B cell (primary cell): Measurements from ENCODE around the gene MOV10L1. TPM values are rescaled to one million over a fixed set of nuclear protein-coding genes. Genes with fewer than 3 reads are reported as not detected.
A peak's percentile ranks its signal among the peaks of the same experiment; 100 is the strongest.

Experiments
- ATAC-seq: fragments of 200-7000 bp; cut with Tn5 transposase; one replicate; pipeline ENCODE4 v1.10.0; 2021; ENCODE audit warnings: low read depth, mild to moderate bottlenecking, moderate number of reproducible peaks, moderate library complexity
- CTCF ChIA-PET: fragments of 350-600 bp; sonication (Branson Sonifier 250); formaldehyde crosslinking; loops from one replicate; lab custom pipeline; 2021; ENCODE audit warnings: antibody characterized with exemption, inconsistent platforms; lab: Charles Lee
- POLR2A ChIA-PET: fragments of 350-600 bp; sonication (Branson Sonifier 250); formaldehyde crosslinking; loops from one replicate; lab custom pipeline; 2021; ENCODE audit warnings: antibody characterized with exemption; lab: Charles Lee
- DNase-seq: peaks from one replicate; pipeline ENCODE4 v3.0.0; 2013
- H2AFZ ChIP-seq: 2 replicates; pipeline ENCODE4 v1.6.1; 2012; ENCODE audit warnings: mild to moderate bottlenecking, low read depth, low read length; ENCODE audit not compliant: insufficient read depth, poor library complexity, severe bottlenecking
- H3K27ac ChIP-seq, 2 donors: 1 replicate in 1 of 2; 2 replicates in 1 of 2; pipeline ENCODE4 v1.5.1; 2012 to 2013; ENCODE audit warnings: low read length in 2 of 2, mild to moderate bottlenecking in 2 of 2, moderate library complexity in 1 of 2
- H3K27me3 ChIP-seq, 4 experiments: fragments of 200-600 bp in 1 of 4; sonication (generic) in 1 of 4; replicated peaks in 1 of 4; 1 replicate in 2 of 4; 2 replicates in 2 of 4; pipeline versions ENCODE4 v1.6.1 to v1.7.0; 2013 to 2016; ENCODE audit warnings: low read length in 3 of 4, mild to moderate bottlenecking in 2 of 4, mixed read lengths in 1 of 4, moderate library complexity in 1 of 4; ENCODE audit not compliant: insufficient read depth in 4 of 4, control insufficient read depth in 3 of 4; ENCODE audit errors: control extremely low read depth in 1 of 4
- H3K36me3 ChIP-seq, 2 experiments: replicated peaks in 1 of 2; 1 replicate in 1 of 2; 2 replicates in 1 of 2; pipeline versions ENCODE4 v1.6.1 to v1.7.1; 2013; ENCODE audit warnings: low read length in 1 of 2; ENCODE audit not compliant: insufficient read depth in 2 of 2, control insufficient read depth in 1 of 2; ENCODE audit errors: control extremely low read depth in 1 of 2, extremely low read depth in 1 of 2
- H3K4me1 ChIP-seq, 2 donors: fragments of 200-600 bp in 1 of 2; sonication (generic) in 1 of 2; 1 replicate in 1 of 2; 2 replicates in 1 of 2; pipeline versions ENCODE4 v1.5.1 to v1.6.1; 2013 to 2017; ENCODE audit warnings: low read length in 2 of 2; ENCODE audit not compliant: control insufficient read depth in 2 of 2, insufficient read depth in 2 of 2
- H3K4me2 ChIP-seq: replicated peaks from 2 replicates; pipeline ENCODE3; 2012; ENCODE audit warnings: mild to moderate bottlenecking, low read depth, low read length; ENCODE audit not compliant: poor library complexity, severe bottlenecking
- H3K4me3 ChIP-seq, 5 experiments: fragments of 200-600 bp in 1 of 5; sonication (generic) in 1 of 5; 1 replicate in 3 of 5; 2 replicates in 2 of 5; pipeline versions ENCODE4 v1.5.1 to v1.7.0; 2011 to 2016; ENCODE audit warnings: low read length in 4 of 5, mild to moderate bottlenecking in 4 of 5, low read depth in 2 of 5, control low read depth in 1 of 5, moderate library complexity in 1 of 5; ENCODE audit not compliant: insufficient read depth in 1 of 5; ENCODE audit errors: control extremely low read depth in 1 of 5, extremely low read depth in 1 of 5
- H3K79me2 ChIP-seq: fragments of 200-600 bp; sonication (generic); one replicate; pipeline ENCODE4 v1.6.0; 2016; ENCODE audit warnings: low read length; ENCODE audit not compliant: control insufficient read depth, insufficient read depth
- H3K9ac ChIP-seq: fragments of 200-600 bp; sonication (generic); 2 replicates; pipeline ENCODE4 v1.6.1; 2017; ENCODE audit warnings: mild to moderate bottlenecking, low read length, moderate library complexity
- H3K9me3 ChIP-seq, 3 donors: one replicate each; pipeline versions ENCODE4 v1.6.1 to v1.7.1; 2013; ENCODE audit warnings: low read length in 2 of 3; ENCODE audit not compliant: control insufficient read depth in 2 of 3, insufficient read depth in 1 of 3; ENCODE audit errors: control extremely low read depth in 1 of 3
- H4K20me1 ChIP-seq: 2 replicates; pipeline ENCODE4 v1.6.0; 2012; ENCODE audit warnings: mild to moderate bottlenecking, low read length; ENCODE audit not compliant: insufficient read depth, control insufficient read depth, poor library complexity, severe bottlenecking
- H3K27ac Mint-ChIP-seq: one replicate; pipeline ENCODE4 v1.8.0; 2021; ENCODE audit warnings: mixed read lengths
- H3K27me3 Mint-ChIP-seq: one replicate; pipeline ENCODE4 v1.8.0; 2021; ENCODE audit warnings: mixed read lengths
- H3K4me1 Mint-ChIP-seq: one replicate; pipeline ENCODE4 v1.8.0; 2021; ENCODE audit warnings: mixed read lengths
- H3K4me3 Mint-ChIP-seq: one replicate; pipeline ENCODE4 v1.8.0; 2021; ENCODE audit warnings: mixed read lengths
- H3K9me3 Mint-ChIP-seq: one replicate; pipeline ENCODE4 v1.8.0; 2022; ENCODE audit warnings: mixed read lengths; ENCODE audit not compliant: insufficient read depth
- EZH2 ChIP-seq: IDR thresholded peaks from 2 replicates; pipeline ENCODE4 v1.6.1; 2012; ENCODE audit warnings: borderline replicate concordance, low read depth, mild to moderate bottlenecking, moderate library complexity, low read length; ENCODE audit not compliant: insufficient read depth, poor library complexity, severe bottlenecking
- WGBS: methylation state at CpG from one replicate; pipeline ENCODE4 v1.1.5; 2013; ENCODE audit warnings: missing lambda C conversion rate; ENCODE audit not compliant: insufficient coverage; 5-methylcytosine and 5-hydroxymethylcytosine counted together
- intact Hi-C: fragments of 100-400 bp; cut with micrococcal nuclease; formaldehyde crosslinking; loops from one replicate; pipeline ENCODE4 v1.10.0; 2022
- polyA plus RNA-seq: library from polyadenylated mRNA; depleted of rRNA; stranded (reverse); fragments of >200 nt; gene quantifications from 2 replicates; pipeline ENCODE4 v1.2.3, GENCODE V29; 2012
- total RNA-seq, 2 donors: library from RNA; stranded (reverse); fragments of 120-200 nt in 1 of 2; gene quantifications; 1 replicate in 1 of 2; 2 replicates in 1 of 2; pipeline versions ENCODE4 v1.2.3 to v1.2.4, GENCODE V29; 2013 to 2022
- TF ChIP-seq, protein P1 (sequence below): fragments of 200-600 bp; IDR thresholded peaks from one replicate; pipeline ENCODE4 v1.8.0; 2022; ENCODE audit warnings: antibody characterized with exemption, mild to moderate bottlenecking

The MOV10L1 gene
- total and polyA plus RNA-seq, 2 donors (not counting 1 experiment from before 2014, with no cell fraction given): not detected

DNA sequence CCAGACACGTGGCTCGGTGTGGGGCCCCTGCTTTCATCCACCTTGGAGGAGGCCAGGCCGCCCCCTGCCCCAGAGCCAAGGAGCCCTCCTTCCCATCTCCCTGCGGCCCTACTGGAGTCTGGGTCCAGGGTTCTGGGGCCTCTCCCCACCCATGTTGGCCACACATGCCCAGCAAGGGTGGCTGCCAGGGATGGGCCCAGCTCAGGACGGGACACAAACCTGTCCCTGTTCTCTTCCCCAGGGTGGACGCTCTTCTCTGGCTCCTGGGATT lies 85.3 kb downstream of the MOV10L1 start:
- H3K4me3 Mint-ChIP-seq: no peak overlapping the region
- Histone ChIP-seq H4K20me1 (no peaks in the 10 kb centered on the region), H3K79me2 (no peaks in the 10 kb centered on the region), H3K4me1 (peaks cover 34 to 38% of the 10 kb centered on the region in 2 donors), H3K36me3 (no peaks in the 10 kb centered on the region), H3K27ac (no peak overlapping the region), H3K9ac (no peak overlapping the region), H2AFZ (no peak overlapping the region), H3K27me3 (peaks cover 0 to 16% (median 8%) of the 10 kb centered on the region in 4 experiments), H3K4me2 (no peak overlapping the region), H3K9me3 (peaks cover 0 to 5% (median 0%) of the 10 kb centered on the region in 3 donors), H3K4me3 (no peak overlapping the region)
- H3K27me3 Mint-ChIP-seq: peaks cover 19% of the 10 kb centered on the region
- intact Hi-C loops: no loop called here
- ATAC-seq: no peak
- TF ChIP-seq, protein P1, sequence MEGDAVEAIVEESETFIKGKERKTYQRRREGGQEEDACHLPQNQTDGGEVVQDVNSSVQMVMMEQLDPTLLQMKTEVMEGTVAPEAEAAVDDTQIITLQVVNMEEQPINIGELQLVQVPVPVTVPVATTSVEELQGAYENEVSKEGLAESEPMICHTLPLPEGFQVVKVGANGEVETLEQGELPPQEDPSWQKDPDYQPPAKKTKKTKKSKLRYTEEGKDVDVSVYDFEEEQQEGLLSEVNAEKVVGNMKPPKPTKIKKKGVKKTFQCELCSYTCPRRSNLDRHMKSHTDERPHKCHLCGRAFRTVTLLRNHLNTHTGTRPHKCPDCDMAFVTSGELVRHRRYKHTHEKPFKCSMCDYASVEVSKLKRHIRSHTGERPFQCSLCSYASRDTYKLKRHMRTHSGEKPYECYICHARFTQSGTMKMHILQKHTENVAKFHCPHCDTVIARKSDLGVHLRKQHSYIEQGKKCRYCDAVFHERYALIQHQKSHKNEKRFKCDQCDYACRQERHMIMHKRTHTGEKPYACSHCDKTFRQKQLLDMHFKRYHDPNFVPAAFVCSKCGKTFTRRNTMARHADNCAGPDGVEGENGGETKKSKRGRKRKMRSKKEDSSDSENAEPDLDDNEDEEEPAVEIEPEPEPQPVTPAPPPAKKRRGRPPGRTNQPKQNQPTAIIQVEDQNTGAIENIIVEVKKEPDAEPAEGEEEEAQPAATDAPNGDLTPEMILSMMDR: no peak
- no peak for TF ChIP-seq EZH2
- H3K9me3 Mint-ChIP-seq: no peaks in the 10 kb centered on the region
- CTCF ChIA-PET: interaction anchor here (1.3 to 4.1 kb wide), 2 partner anchors 16 to 25 kb away, joined by 4 to 13 read pairs; no protein-coding TSS in a partner anchor
- no peak overlapping the region for H3K27ac Mint-ChIP-seq
- POLR2A ChIA-PET: interaction anchor here (2.0 to 8.0 kb wide), 2 partner anchors 12 to 16 kb away, joined by 7 to 54 read pairs; no protein-coding TSS in a partner anchor
- no peak for DNase-seq
- H3K4me1 Mint-ChIP-seq: peaks cover 33% of the 10 kb centered on the region
- 98% methylated on average over 4 of the region's 6 CpGs for WGBS

- ATAC-seq: peak; percentile 25
- Mint-ChIP-seq H3K9me3 (no peaks in the 10 kb centered on the region), H3K4me3 (no peak overlapping the region), H3K27me3 (peaks cover 16% of the 10 kb centered on the region), H3K4me1 (peaks cover 33% of the 10 kb centered on the region), H3K27ac (no peak overlapping the region)
- Histone ChIP-seq H3K27me3 (peaks cover 0 to 14% (median 5%) of the 10 kb centered on the region in 4 experiments), H3K4me1 (peaks cover 32 to 39% of the 10 kb centered on the region in 2 donors), H4K20me1 (no peaks in the 10 kb centered on the region), H2AFZ (no peak overlapping the region), H3K36me3 (no peaks in the 10 kb centered on the region), H3K4me3 (no peak overlapping the region), H3K27ac (no peak overlapping the region), H3K79me2 (no peaks in the 10 kb centered on the region), H3K4me2 (peak overlapping the region; percentile 31), H3K9ac (no peak overlapping the region), H3K9me3 (peaks cover 0 to 5% (median 0%) of the 10 kb centered on the region in 3 donors)
- CTCF ChIA-PET: interaction anchor here (1.1 to 4.1 kb wide), 3 partner anchors 15 to 61 kb away, joined by 3 to 13 read pairs (median 3); no protein-coding TSS in a partner anchor
- intact Hi-C loops: no loop called here
- TF ChIP-seq, protein P1: no peak
- no peak for TF ChIP-seq EZH2
- POLR2A ChIA-PET: interaction anchor here (0.6 to 8.0 kb wide), 3 partner anchors 11 to 178 kb away, joined by 7 to 54 read pairs (median 11); no protein-coding TSS in a partner anchor
- WGBS: 61% methylated on average over 22 of the region's 27 CpGs
- no peak for DNase-seq
Measured at GRCh38 chr22:50175921-50176849, 86.4 kb downstream of the MOV10L1 start.
